Measurements from ENCODE around the gene TMEM214. TPM values are rescaled to one million over a fixed set of nuclear protein-coding genes. Genes with fewer than 3 reads are reported as not detected.

Gene TMEM214
- total RNA-seq, 1 donor from 2014 or later, result 55.2 TPM

GRCh38 chr2:27006602-27007415 lies 26.0 kb upstream of the TMEM214 start:
- Mint-ChIP-seq H3K4me1 (peaks cover 4% of the 10 kb centered on the region), H3K36me3 (ENCODE audit: low read depth) (no peaks in the 10 kb centered on the region), H3K27ac (ENCODE audit: unreplicated experiment) (no peak overlapping the region), H3K4me3 (no peak overlapping the region), H3K27me3 (ENCODE audit: low read depth) (no peaks in the 10 kb centered on the region), H3K9me3 (no peaks in the 10 kb centered on the region)
- no peak for TF ChIP-seq CTCF (conservative IDR thresholded peaks at IDR 0.05)
- DNase-seq (ENCODE audit: low read depth, low spot score), result no peak

GRCh38 chr2:27007416-27008374 lies 25.1 kb upstream of the TMEM214 start:
- Mint-ChIP-seq H3K9me3 (peaks cover 2% of the 10 kb centered on the region), H3K27me3 (ENCODE audit: low read depth) (no peaks in the 10 kb centered on the region), H3K36me3 (ENCODE audit: low read depth) (peaks cover 4% of the 10 kb centered on the region), H3K4me3 (no peak overlapping the region), H3K4me1 (peaks cover 4% of the 10 kb centered on the region), H3K27ac (ENCODE audit: unreplicated experiment) (no peak overlapping the region)
- no peak for DNase-seq (ENCODE audit: low read depth, low spot score)
- TF ChIP-seq CTCF (conservative IDR thresholded peaks at IDR 0.05), result no peak

GRCh38 chr2:27008678-27009077 lies 24.1 kb upstream of the TMEM214 start:
- no peak for TF ChIP-seq CTCF (conservative IDR thresholded peaks at IDR 0.05)
- peaks cover 4% of the 10 kb centered on the region for H3K4me1 Mint-ChIP-seq
- no peak overlapping the region for H3K27ac Mint-ChIP-seq (ENCODE audit: unreplicated experiment)
- no peak for DNase-seq (ENCODE audit: low read depth, low spot score)
- H3K27me3 Mint-ChIP-seq (ENCODE audit: low read depth), result no peaks in the 10 kb centered on the region
- H3K9me3 Mint-ChIP-seq, result peaks cover 3% of the 10 kb centered on the region
- no peak overlapping the region for H3K4me3 Mint-ChIP-seq
- H3K36me3 Mint-ChIP-seq (ENCODE audit: low read depth), result peaks cover 7% of the 10 kb centered on the region

- TF ChIP-seq CTCF (conservative IDR thresholded peaks at IDR 0.05), result no peak
These were observed 23.7 kb upstream of the TMEM214 start for GRCh38 chr2:27009083-27009482.

GRCh38 chr2:27009716-27010115 lies 23.0 kb upstream of the TMEM214 start:
- no peak overlapping the region for H3K4me3 Mint-ChIP-seq
- no peak for TF ChIP-seq CTCF (conservative IDR thresholded peaks at IDR 0.05)
- peaks cover 4% of the 10 kb centered on the region for H3K4me1 Mint-ChIP-seq
- peaks cover 3% of the 10 kb centered on the region for H3K9me3 Mint-ChIP-seq
- H3K27ac Mint-ChIP-seq (ENCODE audit: unreplicated experiment), result no peak overlapping the region
- no peaks in the 10 kb centered on the region for H3K27me3 Mint-ChIP-seq (ENCODE audit: low read depth)
- no peak for DNase-seq (ENCODE audit: low read depth, low spot score)
- peaks cover 11% of the 10 kb centered on the region for H3K36me3 Mint-ChIP-seq (ENCODE audit: low read depth)

More at GRCh38 chr2:27009083-27009482, 23.7 kb upstream of the TMEM214 start:
- Mint-ChIP-seq H3K27me3 (ENCODE audit: low read depth) (no peaks in the 10 kb centered on the region), H3K9me3 (peaks cover 3% of the 10 kb centered on the region), H3K4me1 (peaks cover 4% of the 10 kb centered on the region), H3K36me3 (ENCODE audit: low read depth) (peaks cover 11% of the 10 kb centered on the region), H3K27ac (ENCODE audit: unreplicated experiment) (no peak overlapping the region), H3K4me3 (no peak overlapping the region)
- DNase-seq (ENCODE audit: low read depth, low spot score), result no peak

Measured in neural crest cell (in vitro differentiated cells).